Common myeloid progenitor, CD34-positive (primary cell): ENCODE data around the gene SMIM1.
"Not testable (repeated sequence)": the region's sequence is repeated elsewhere in the genome, so short reads cannot be mapped to it uniquely, and the experiment has no call there.

Experiments
- CTCF ChIA-PET: fragments of 350-600 bp; sonication (Branson Sonifier 250); formaldehyde crosslinking; loops from one replicate; lab custom pipeline; 2021; ENCODE audit warnings: antibody characterized with exemption; lab: Charles Lee
- POLR2A ChIA-PET: fragments of 350-600 bp; sonication (Branson Sonifier 250); formaldehyde crosslinking; loops from one replicate; lab custom pipeline; 2021; ENCODE audit warnings: antibody characterized with exemption; lab: Charles Lee
- DNase-seq, 3 donors: peaks; one replicate each; pipeline versions ENCODE4 v3.0.0 to v3.0.0-alpha.2; 2013
- H3K27ac ChIP-seq, 2 experiments: 1 replicate in 1 of 2; 2 replicates in 1 of 2; pipeline ENCODE4 v1.7.0; 2013; ENCODE audit warnings: inconsistent platforms in 2 of 2, low read length in 2 of 2, mild to moderate bottlenecking in 2 of 2, low read depth in 1 of 2, moderate library complexity in 1 of 2; ENCODE audit not compliant: severe bottlenecking in 2 of 2, insufficient read depth in 1 of 2, poor library complexity in 1 of 2
- H3K27me3 ChIP-seq, 5 experiments: replicated peaks in 2 of 5; 1 replicate in 3 of 5; 2 replicates in 2 of 5; pipeline versions ENCODE4 v1.6.1 to v1.7.0; 2013; ENCODE audit warnings: low read length in 4 of 5, mild to moderate bottlenecking in 2 of 5, moderate library complexity in 2 of 5, inconsistent platforms in 1 of 5; ENCODE audit not compliant: insufficient read depth in 5 of 5, control insufficient read depth in 4 of 5
- H3K36me3 ChIP-seq, 4 experiments: 1 replicate in 2 of 4; 2 replicates in 2 of 4; pipeline versions ENCODE4 v1.6.1 to v1.7.0; 2013; ENCODE audit warnings: low read length in 3 of 4, control low read depth in 1 of 4, mild to moderate bottlenecking in 1 of 4; ENCODE audit not compliant: control insufficient read depth in 4 of 4, insufficient read depth in 4 of 4
- H3K4me1 ChIP-seq, 4 experiments: 1 replicate in 3 of 4; 2 replicates in 1 of 4; pipeline versions ENCODE4 v1.6.1 to v1.7.1; 2013; ENCODE audit warnings: low read length in 3 of 4, mild to moderate bottlenecking in 3 of 4, control low read depth in 1 of 4, inconsistent platforms in 1 of 4, moderate library complexity in 1 of 4; ENCODE audit not compliant: control insufficient read depth in 4 of 4, insufficient read depth in 4 of 4; ENCODE audit errors: control extremely low read depth in 1 of 4
- H3K4me3 ChIP-seq, 7 experiments: 1 replicate in 4 of 7; 2 replicates in 3 of 7; pipeline versions ENCODE4 v1.5.1 to v1.7.0; 2013; ENCODE audit warnings: mild to moderate bottlenecking in 7 of 7, low read length in 6 of 7, moderate library complexity in 6 of 7, inconsistent platforms in 2 of 7, low read depth in 2 of 7, control low read depth in 1 of 7; ENCODE audit not compliant: insufficient read depth in 4 of 7, control insufficient read depth in 1 of 7; ENCODE audit errors: extremely low read depth in 1 of 7
- H3K9me3 ChIP-seq, 5 experiments: 1 replicate in 4 of 5; 2 replicates in 1 of 5; pipeline versions ENCODE4 v1.6.1 to v1.7.1; 2013; ENCODE audit warnings: low read length in 4 of 5, mild to moderate bottlenecking in 2 of 5, inconsistent platforms in 1 of 5, low read depth in 1 of 5, moderate library complexity in 1 of 5; ENCODE audit not compliant: control insufficient read depth in 4 of 5, insufficient read depth in 2 of 5; ENCODE audit errors: control extremely low read depth in 1 of 5
- WGBS: methylation state at CpG from one replicate; pipeline ENCODE4 v1.1.5; 2013; ENCODE audit not compliant: insufficient coverage; 5-methylcytosine and 5-hydroxymethylcytosine counted together

Gene SMIM1

GRCh38 chr1:3747522-3747848, 25.1 kb upstream of the SMIM1 start:
- ChIA-PET CTCF (no interaction called here), POLR2A (no interaction called here)
- Histone ChIP-seq H3K27ac (no peak overlapping the region), H3K9me3 (no peaks in the 10 kb centered on the region), H3K36me3 (peaks cover 0 to 12% (median 10%) of the 10 kb centered on the region in 4 experiments), H3K4me1 (peaks cover 0 to 31% (median 18%) of the 10 kb centered on the region in 4 experiments), H3K27me3 (peaks cover 0 to 3% (median 0%) of the 10 kb centered on the region in 5 experiments), H3K4me3 (peak overlapping the region; percentile 48 to 82 (median 75))
- no CpG with 5 or more reads among the region's 6 CpGs for WGBS
- DNase-seq, result no peak

- Histone ChIP-seq H3K9me3 (no peaks in the 10 kb centered on the region), H3K27ac (no peak overlapping the region), H3K36me3 (peaks cover 0 to 8% (median 6%) of the 10 kb centered on the region in 4 experiments), H3K4me1 (peaks cover 0 to 31% (median 18%) of the 10 kb centered on the region in 4 experiments), H3K4me3 (peak overlapping the region in 5 of 7 experiments; percentile 57 to 82 (median 79)), H3K27me3 (peaks cover 0 to 3% (median 0%) of the 10 kb centered on the region in 5 experiments)
- WGBS, result 89% methylated on average over 6 of the region's 13 CpGs
- CTCF ChIA-PET, result no interaction called here
- no peak for DNase-seq
- POLR2A ChIA-PET, result no interaction called here
Observed at GRCh38 chr1:3747903-3748302, 24.6 kb upstream of the SMIM1 start.

GRCh38 chr1:3748316-3748900, 24.1 kb upstream of the SMIM1 start:
- H3K4me3 ChIP-seq, H3K27me3 ChIP-seq, H3K36me3 ChIP-seq, POLR2A ChIA-PET, CTCF ChIA-PET, H3K27ac ChIP-seq, H3K9me3 ChIP-seq, DNase-seq: not testable (repeated sequence)
- 97% methylated on average over 3 of the region's 15 CpGs for WGBS
- peaks cover 0 to 31% (median 18%) of the 10 kb centered on the region in 4 experiments for H3K4me1 ChIP-seq

GRCh38 chr1:3749512-3749911, 23.0 kb upstream of the SMIM1 start:
- H3K4me1 ChIP-seq, result peaks cover 0 to 31% (median 18%) of the 10 kb centered on the region in 4 experiments
- H3K36me3 ChIP-seq, result peaks cover 0 to 4% (median 2%) of the 10 kb centered on the region in 4 experiments
- H3K4me3 ChIP-seq, result no peak overlapping the region
- ChIA-PET CTCF (no interaction called here), POLR2A (no interaction called here)
- WGBS, result 92% methylated on average over 3 of the region's 5 CpGs
- H3K27me3 ChIP-seq, result peaks cover 0 to 3% (median 2%) of the 10 kb centered on the region in 5 experiments
- H3K27ac ChIP-seq, result no peak overlapping the region
- no peak for DNase-seq
- no peaks in the 10 kb centered on the region for H3K9me3 ChIP-seq

GRCh38 chr1:3750741-3751140, 21.8 kb upstream of the SMIM1 start:
- H3K36me3 ChIP-seq, result no peaks in the 10 kb centered on the region
- DNase-seq, result no peak
- peaks cover 0 to 8% (median 2%) of the 10 kb centered on the region in 5 experiments for H3K27me3 ChIP-seq
- H3K4me1 ChIP-seq, result peaks cover 0 to 26% (median 16%) of the 10 kb centered on the region in 4 experiments
- WGBS, result 83% methylated on average over 5 of the region's 6 CpGs
- no peaks in the 10 kb centered on the region for H3K9me3 ChIP-seq
- POLR2A ChIA-PET, result no interaction called here
- H3K27ac ChIP-seq, result no peak overlapping the region
- CTCF ChIA-PET, result no interaction called here
- no peak overlapping the region for H3K4me3 ChIP-seq

GRCh38 chr1:3752400-3752945, 20.1 kb upstream of the SMIM1 start, which contains the start of gene CCDC27:
Gene CCDC27, plus strand, starts transcription at chr1:3752450. Its CDS starts 32 bp downstream, at chr1:3752482.
- Histone ChIP-seq H3K27ac (no peak within 1 kb of the TSS), H3K4me3 (no peak within 1 kb of the TSS), H3K4me1 (peaks cover 0 to 11% (median 5%) of the 10 kb centered on the region in 4 experiments), H3K36me3 (no peaks in the 10 kb centered on the region), H3K27me3 (peaks cover 0 to 10% (median 2%) of the 10 kb centered on the region in 5 experiments), H3K9me3 (no peaks in the 10 kb centered on the region)
- ChIA-PET POLR2A (no interaction called here), CTCF (no interaction called here)
- WGBS, result 92% methylated on average over 17 of the region's 17 CpGs
- DNase-seq, result no peak

- ChIA-PET POLR2A (no interaction called here), CTCF (no interaction called here)
- peaks cover 0 to 10% (median 2%) of the 10 kb centered on the region in 5 experiments for H3K27me3 ChIP-seq
- 93% methylated on average over 17 of the region's 20 CpGs for WGBS
- H3K4me3 ChIP-seq, result no peak overlapping the region
- no peaks in the 10 kb centered on the region for H3K36me3 ChIP-seq
- H3K27ac ChIP-seq, result no peak overlapping the region
- H3K9me3 ChIP-seq, result no peaks in the 10 kb centered on the region
- H3K4me1 ChIP-seq, result peaks cover 0 to 4% (median 0%) of the 10 kb centered on the region in 4 experiments
- no peak for DNase-seq
Observed at GRCh38 chr1:3753656-3754454, 18.7 kb upstream of the SMIM1 start.
